ENCODE data around the gene CREB1.

DNA sequence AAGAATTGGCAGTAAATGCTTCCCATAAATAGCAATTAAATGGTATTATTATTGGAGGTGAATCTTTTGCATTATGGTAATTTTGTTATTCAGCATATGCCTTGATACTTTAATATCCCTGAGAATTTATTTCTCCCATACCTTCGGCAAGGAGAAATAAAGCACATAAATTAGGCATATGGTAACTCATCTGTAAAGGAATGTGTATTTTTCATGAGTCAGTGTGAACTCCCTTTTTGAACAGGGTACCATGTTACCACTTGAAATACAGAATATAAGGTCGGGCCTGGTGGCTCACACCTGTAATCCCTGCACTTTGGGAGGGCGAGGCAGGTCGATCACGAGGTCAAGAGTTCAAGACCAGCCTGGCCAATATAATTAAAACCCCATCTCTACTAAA lies 77.1 kb downstream of the CREB1 start:
- TF ChIP-seq, protein P1, sequence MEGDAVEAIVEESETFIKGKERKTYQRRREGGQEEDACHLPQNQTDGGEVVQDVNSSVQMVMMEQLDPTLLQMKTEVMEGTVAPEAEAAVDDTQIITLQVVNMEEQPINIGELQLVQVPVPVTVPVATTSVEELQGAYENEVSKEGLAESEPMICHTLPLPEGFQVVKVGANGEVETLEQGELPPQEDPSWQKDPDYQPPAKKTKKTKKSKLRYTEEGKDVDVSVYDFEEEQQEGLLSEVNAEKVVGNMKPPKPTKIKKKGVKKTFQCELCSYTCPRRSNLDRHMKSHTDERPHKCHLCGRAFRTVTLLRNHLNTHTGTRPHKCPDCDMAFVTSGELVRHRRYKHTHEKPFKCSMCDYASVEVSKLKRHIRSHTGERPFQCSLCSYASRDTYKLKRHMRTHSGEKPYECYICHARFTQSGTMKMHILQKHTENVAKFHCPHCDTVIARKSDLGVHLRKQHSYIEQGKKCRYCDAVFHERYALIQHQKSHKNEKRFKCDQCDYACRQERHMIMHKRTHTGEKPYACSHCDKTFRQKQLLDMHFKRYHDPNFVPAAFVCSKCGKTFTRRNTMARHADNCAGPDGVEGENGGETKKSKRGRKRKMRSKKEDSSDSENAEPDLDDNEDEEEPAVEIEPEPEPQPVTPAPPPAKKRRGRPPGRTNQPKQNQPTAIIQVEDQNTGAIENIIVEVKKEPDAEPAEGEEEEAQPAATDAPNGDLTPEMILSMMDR (IDR thresholded peaks at IDR 0.05; ENCODE audit: extremely low read depth in 1 of 2, insufficient read depth in 1 of 2, low read depth in 1 of 2, low read length in 2 of 2), result no peak
- TF ChIP-seq POLR2A (IDR thresholded peaks at IDR 0.05; ENCODE audit: low read depth, low read length) (no peak), EZH2 (IDR thresholded peaks at IDR 0.05; ENCODE audit: borderline replicate concordance, low read depth, low read length, severe bottlenecking) (no peak), JUN (IDR thresholded peaks at IDR 0.05; ENCODE audit: borderline replicate concordance, insufficient read depth, insufficient read length, low read depth) (no peak), POLR2AphosphoS5 (IDR thresholded peaks at IDR 0.05; ENCODE audit: insufficient read depth, low read depth, low read length) (no peak)
